ENCODE data around the gene MMP24.

GRCh38 chr20:35253010-35253409, 26.5 kb downstream of the MMP24 start:
- TF ChIP-seq CTCF (IDR thresholded peaks at IDR 0.05) (no peak), POLR2A (IDR thresholded peaks at IDR 0.05) (no peak)
